ENCODE data around the gene NACC1.

- TF ChIP-seq SUZ12 (IDR thresholded peaks at IDR 0.05; ENCODE audit: extremely low read depth, insufficient read depth, insufficient read length), result no peak
- TF ChIP-seq YY1 (IDR thresholded peaks at IDR 0.05; ENCODE audit: insufficient read depth, insufficient read length), result no peak
These were observed 20.4 kb upstream of the NACC1 start for GRCh38 chr19:13097463-13098258.
